Stomach smooth muscle (tissue), 2 donors: ENCODE measurements around the gene SCGB3A2.

ENCODE experiments used
- H3K27ac ChIP-seq: one replicate; pipeline ENCODE4 v1.7.0; 2013; ENCODE audit warnings: mild to moderate bottlenecking, low read length, inconsistent platforms
- H3K27me3 ChIP-seq, 2 donors: one replicate each; pipeline ENCODE4 v1.7.0; 2013; ENCODE audit warnings: low read length in 2 of 2; ENCODE audit not compliant: insufficient read depth in 2 of 2, control insufficient read depth in 1 of 2
- H3K36me3 ChIP-seq, 2 donors: one replicate each; pipeline ENCODE4 v1.7.0; 2013; ENCODE audit warnings: low read length in 2 of 2; ENCODE audit not compliant: control insufficient read depth in 2 of 2, insufficient read depth in 2 of 2
- H3K4me1 ChIP-seq: one replicate; pipeline ENCODE4 v1.7.0; 2013; ENCODE audit warnings: low read length; ENCODE audit not compliant: control insufficient read depth, insufficient read depth
- H3K4me3 ChIP-seq, 2 donors: one replicate each; pipeline ENCODE4 v1.7.0; 2013; ENCODE audit warnings: low read length in 2 of 2
- H3K9ac ChIP-seq, 2 donors: one replicate each; pipeline ENCODE4 v1.7.0; 2013; ENCODE audit warnings: low read length in 2 of 2, mild to moderate bottlenecking in 1 of 2
- H3K9me3 ChIP-seq, 2 donors: one replicate each; pipeline ENCODE4 v1.7.0; 2013; ENCODE audit warnings: low read length in 2 of 2; ENCODE audit not compliant: control insufficient read depth in 2 of 2
- donor health status: healthy.
- donor health status: Pancreatic carcinoma.

SCGB3A2 gene

DNA sequence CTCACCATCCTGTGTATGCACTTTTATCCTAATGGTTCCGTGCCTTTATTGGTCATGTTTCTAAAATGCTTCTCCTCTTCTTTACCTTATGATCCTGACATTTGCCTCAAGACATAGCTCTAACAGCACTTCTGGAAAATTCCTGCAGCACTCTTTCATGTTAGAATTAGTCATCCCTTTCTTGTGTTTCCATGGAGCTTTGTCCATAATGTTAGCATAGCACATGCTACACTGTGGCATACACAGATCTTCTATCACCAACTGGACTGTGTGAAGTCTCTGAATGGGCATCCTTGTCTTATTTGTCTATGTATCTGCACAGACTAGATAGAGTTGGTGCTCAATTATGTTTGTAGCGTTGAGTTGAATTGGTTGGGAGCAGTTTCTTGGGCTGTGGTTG lies 2.0 kb downstream of the SCGB3A2 start:
- Histone ChIP-seq H3K9ac (no peak overlapping the region), H3K9me3 (peaks cover 0 to 2% of the 10 kb centered on the region in 2 donors), H3K27me3 (peaks cover 0 to 2% of the 10 kb centered on the region in 2 donors), H3K4me1 (no peaks in the 10 kb centered on the region), H3K27ac (no peak overlapping the region), H3K36me3 (no peaks in the 10 kb centered on the region), H3K4me3 (no peak overlapping the region)

DNA sequence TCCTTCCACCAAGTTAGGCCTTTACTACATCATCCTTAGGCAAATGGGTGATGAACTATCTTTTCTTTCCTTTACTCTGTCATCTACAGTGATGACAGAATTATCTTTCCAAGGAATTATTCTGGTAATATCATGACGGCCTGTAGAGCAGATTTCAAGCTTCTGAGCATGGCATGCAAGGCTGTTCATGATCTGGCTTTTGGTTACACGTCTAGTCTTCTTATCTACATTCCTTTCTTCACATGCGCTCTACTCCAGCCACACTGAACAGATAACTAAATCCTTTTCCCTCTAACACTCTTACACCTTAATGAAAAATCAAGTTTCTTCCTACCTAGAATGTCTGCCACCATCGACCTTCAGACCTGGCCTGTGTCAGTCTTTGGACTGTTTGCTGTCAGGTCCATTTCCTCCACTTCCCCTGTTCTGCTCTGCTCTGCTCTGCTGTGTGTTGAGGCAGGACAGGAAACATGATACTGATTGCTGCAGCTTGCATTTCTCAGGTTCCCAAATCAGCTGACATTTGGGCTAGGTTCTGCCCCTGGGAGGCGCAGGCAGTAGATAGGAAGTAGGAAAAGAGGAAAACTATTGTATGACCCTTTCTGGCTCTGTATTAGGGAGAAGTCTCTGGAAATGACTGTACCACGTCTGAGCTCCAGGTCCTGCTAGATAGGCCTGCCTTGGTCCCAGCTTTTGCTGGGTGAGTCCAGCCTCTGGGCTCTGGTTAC lies 4.2 kb downstream of the SCGB3A2 start:
- Histone ChIP-seq H3K9ac (no peak overlapping the region), H3K36me3 (no peaks in the 10 kb centered on the region), H3K27ac (no peak overlapping the region), H3K9me3 (peaks cover 0 to 2% of the 10 kb centered on the region in 2 donors), H3K27me3 (no peaks in the 10 kb centered on the region), H3K4me3 (no peak overlapping the region), H3K4me1 (no peaks in the 10 kb centered on the region)

DNA sequence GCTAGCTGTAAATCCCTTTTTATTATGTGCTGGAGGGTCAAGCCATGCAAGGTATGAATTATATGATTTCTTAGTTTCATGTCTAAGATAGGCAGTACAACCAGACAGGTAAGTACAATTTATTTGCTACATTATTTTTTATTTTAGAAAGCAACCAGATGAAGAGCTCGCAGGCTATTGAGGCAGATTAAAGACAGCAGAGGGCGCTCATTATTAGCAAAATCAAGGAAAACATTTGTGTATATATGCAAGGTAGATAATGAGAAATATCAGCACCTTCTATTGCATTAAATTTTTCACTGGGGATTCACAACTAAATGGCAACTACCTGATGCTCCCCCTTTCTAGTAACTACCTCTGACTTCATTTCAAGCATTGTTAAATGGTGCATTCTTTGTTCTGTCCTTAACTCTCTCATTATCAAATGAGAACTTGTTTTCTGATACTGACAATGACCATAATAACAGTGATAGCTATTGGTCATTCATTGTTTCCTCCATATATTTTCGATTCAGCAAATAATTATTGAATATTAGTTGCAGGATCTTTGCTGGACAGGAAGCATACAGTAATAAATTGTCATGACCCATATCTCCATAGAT lies 8.6 kb downstream of the SCGB3A2 start:
- no peaks in the 10 kb centered on the region for H3K9me3 ChIP-seq
- H3K4me1 ChIP-seq, result no peaks in the 10 kb centered on the region
- no peak overlapping the region for H3K9ac ChIP-seq
- no peak overlapping the region for H3K27ac ChIP-seq
- no peak overlapping the region for H3K4me3 ChIP-seq
- no peaks in the 10 kb centered on the region for H3K27me3 ChIP-seq
- H3K36me3 ChIP-seq, result no peaks in the 10 kb centered on the region

DNA sequence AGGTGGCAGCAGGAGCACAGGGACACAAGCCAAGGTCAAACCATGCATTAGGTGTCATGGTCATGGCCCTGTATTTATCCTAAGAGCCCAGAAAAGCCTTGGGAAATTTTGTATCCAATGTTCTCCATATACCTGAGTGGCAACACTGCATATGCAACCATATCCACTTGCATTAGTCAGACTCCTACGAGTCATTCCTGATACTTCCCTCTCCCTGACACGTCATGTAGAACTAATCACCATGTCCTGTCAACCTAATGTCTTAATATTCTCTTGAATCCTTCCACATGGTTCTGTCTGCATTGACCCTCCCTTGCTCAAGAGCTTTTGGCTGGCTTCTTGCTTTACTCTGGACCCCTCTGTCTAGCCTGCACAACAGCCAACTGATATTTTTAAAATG lies 9.4 kb downstream of the SCGB3A2 start:
- Histone ChIP-seq H3K9ac (no peak overlapping the region), H3K27ac (no peak overlapping the region), H3K9me3 (no peaks in the 10 kb centered on the region), H3K4me3 (no peak overlapping the region), H3K36me3 (no peaks in the 10 kb centered on the region), H3K27me3 (no peaks in the 10 kb centered on the region), H3K4me1 (no peaks in the 10 kb centered on the region)

DNA sequence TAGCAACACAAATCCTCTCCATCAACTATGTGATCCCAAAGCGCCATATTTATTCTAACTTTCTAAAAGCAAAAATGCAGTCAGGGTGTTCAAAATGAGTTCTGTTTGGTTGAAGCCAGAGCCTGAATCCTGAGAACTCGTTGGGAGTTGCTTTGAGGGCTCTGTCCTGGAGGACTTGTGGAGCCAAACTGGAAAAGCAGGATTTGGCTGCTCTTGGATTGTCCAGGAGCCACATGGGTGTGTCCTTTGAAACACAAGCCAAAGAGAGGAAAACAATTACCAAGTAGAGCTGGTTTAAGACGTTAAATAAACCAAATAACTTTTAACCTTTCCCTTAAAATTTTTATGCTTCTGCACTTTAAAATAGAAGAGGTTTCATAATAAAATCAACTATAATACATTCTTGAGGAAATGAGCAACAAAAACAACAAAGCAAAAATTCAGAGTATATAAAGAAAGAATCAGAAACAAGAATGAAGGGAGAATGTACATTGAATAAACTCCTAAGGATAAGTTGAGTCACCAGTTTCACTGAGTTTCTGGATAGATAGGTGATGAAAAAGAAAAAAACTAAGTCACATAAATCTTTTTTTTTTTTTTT lies 14.3 kb downstream of the SCGB3A2 start:
- Histone ChIP-seq H3K27me3 (no peaks in the 10 kb centered on the region), H3K4me1 (no peaks in the 10 kb centered on the region), H3K9ac (no peak overlapping the region), H3K36me3 (no peaks in the 10 kb centered on the region), H3K9me3 (no peaks in the 10 kb centered on the region), H3K4me3 (no peak overlapping the region), H3K27ac (no peak overlapping the region)

DNA sequence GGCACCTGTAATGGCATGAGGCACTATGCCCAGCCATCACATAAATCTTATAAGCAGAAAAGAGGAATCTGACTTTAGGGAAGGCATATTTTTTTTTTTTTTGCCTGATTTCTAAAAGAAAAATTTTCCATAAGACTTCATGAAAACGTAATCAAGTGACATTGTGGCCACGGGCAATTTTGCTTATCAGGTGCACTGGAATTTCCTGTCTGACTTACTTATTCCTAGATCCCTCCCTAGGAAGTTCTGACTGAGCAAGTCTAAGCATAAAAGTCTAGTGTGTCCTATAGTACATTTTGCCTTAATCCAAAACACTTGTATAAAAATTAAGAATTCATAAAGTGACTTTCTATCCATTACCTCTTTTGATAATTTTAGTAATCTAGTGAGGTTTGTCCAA lies 15.3 kb downstream of the SCGB3A2 start:
- H3K27me3 ChIP-seq, result no peaks in the 10 kb centered on the region
- no peak overlapping the region for H3K9ac ChIP-seq
- H3K4me1 ChIP-seq, result no peaks in the 10 kb centered on the region
- H3K4me3 ChIP-seq, result no peak overlapping the region
- no peak overlapping the region for H3K27ac ChIP-seq
- no peaks in the 10 kb centered on the region for H3K36me3 ChIP-seq
- H3K9me3 ChIP-seq, result no peaks in the 10 kb centered on the region

DNA sequence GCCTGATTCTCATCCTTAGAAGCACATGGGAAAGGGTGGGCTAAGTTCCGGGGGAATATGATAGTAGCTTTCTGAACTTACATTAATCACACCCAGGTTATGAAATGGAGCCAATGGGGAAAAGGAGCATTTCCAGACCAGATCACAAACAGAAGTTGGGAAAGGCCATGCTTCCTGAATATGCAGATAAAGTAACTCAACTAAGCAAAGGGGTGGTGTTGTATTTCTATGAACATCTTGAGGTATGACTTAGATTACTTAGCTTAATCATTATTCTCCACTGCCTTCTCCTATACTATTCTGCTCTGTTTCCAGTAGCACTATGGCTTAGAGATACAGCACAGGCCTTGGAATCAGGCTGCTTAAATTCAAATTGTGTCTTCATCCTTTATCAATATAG lies 17.4 kb downstream of the SCGB3A2 start:
- Histone ChIP-seq H3K4me1 (no peaks in the 10 kb centered on the region), H3K27ac (no peak overlapping the region), H3K9ac (no peak overlapping the region), H3K36me3 (no peaks in the 10 kb centered on the region), H3K4me3 (no peak overlapping the region), H3K27me3 (no peaks in the 10 kb centered on the region), H3K9me3 (no peaks in the 10 kb centered on the region)

DNA sequence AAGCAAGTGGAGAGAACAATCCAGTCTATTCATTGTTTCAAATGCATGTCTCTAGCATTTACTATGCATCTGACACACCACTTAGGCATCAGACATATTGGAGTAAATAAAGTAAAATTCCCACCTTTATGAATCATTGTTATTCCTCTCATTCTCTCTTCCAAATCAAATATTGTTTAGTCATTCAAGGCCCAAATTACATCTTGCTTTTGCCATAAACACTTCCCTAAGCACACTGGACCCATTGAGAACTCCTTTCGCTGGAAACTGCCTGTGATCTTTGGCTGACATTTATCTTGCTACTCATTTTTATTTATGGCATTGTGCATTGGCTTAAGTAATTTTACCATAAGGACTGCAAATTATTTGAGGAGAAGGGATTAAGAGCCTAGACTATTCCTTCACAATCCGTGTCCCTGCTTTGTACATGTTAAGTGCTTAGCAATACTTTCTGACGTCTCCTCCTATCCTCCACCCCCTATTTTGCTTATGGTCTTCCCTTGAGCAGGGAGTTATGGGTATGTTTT lies 20.4 kb downstream of the SCGB3A2 start:
- H3K27ac ChIP-seq, result no peak overlapping the region
- no peaks in the 10 kb centered on the region for H3K4me1 ChIP-seq
- no peaks in the 10 kb centered on the region for H3K9me3 ChIP-seq
- H3K27me3 ChIP-seq, result no peaks in the 10 kb centered on the region
- H3K9ac ChIP-seq, result no peak overlapping the region
- no peaks in the 10 kb centered on the region for H3K36me3 ChIP-seq
- H3K4me3 ChIP-seq, result no peak overlapping the region

DNA sequence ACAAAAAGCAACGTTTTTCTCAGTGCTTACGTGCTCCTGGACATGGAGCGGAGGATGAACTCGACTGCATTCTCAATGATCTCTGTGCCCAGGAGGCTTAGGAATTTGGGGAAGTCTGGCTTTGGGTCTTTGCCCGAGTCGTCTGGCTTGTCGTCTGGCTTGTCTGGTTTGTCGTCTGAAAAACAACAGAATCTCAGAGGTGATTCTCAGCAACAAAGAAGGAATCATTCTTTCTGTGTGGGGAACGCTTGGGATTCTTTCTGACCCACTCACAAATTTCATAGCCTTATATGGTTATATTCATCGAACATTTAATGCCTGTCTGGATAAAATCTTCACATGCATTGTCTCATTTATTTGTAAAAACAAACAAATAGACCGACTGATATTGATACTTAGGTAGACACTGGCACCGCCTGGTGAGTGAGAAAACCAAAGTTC lies 23.1 kb downstream of the SCGB3A2 start:
- H3K9ac ChIP-seq, result no peak overlapping the region
- no peaks in the 10 kb centered on the region for H3K4me1 ChIP-seq
- H3K4me3 ChIP-seq, result no peak overlapping the region
- H3K9me3 ChIP-seq, result no peaks in the 10 kb centered on the region
- H3K36me3 ChIP-seq, result no peaks in the 10 kb centered on the region
- no peaks in the 10 kb centered on the region for H3K27me3 ChIP-seq
- H3K27ac ChIP-seq, result no peak overlapping the region

DNA sequence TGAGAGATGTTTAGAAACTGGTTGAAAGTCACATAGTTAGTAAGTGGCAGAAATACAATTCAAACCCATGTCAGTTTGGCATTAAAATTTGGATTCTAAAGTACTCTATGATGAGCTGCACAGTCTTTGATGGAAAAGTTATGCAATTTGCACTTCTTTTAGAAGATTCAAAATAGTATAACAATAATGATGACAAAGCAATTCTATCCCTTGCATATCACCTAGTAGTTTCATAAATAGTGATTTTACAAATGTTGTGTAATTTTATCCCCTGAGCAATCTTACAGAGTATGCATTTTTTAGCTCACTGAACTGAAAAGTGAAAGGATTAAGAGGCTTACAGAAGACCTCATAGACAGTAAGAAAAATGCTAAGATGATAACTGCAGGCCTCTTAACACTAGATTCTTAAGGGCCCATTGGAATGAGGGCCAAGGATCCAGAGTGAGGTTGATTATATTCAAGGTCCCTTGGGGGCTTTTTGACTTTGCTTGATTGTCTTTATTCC lies 24.2 kb downstream of the SCGB3A2 start:
- Histone ChIP-seq H3K36me3 (no peaks in the 10 kb centered on the region), H3K4me1 (no peaks in the 10 kb centered on the region), H3K9ac (no peak overlapping the region), H3K9me3 (no peaks in the 10 kb centered on the region), H3K27ac (no peak overlapping the region), H3K27me3 (no peaks in the 10 kb centered on the region), H3K4me3 (no peak overlapping the region)
